Hematopoietic multipotent progenitor cell treated with erythropoietin and hydrocortisone succinate and interleukin-3 and kit ligand, for 8 days (in vitro differentiated cells): ENCODE measurements around the gene TKTL2.
A peak's percentile ranks its signal among the peaks of the same experiment; 100 is the strongest.
"Not testable (repeated sequence)": the region's sequence is repeated elsewhere in the genome, so short reads cannot be mapped to it uniquely, and the experiment has no call there.

Experiments used
- DNase-seq: peaks from one replicate; pipeline ENCODE4 v3.0.0-alpha.2; 2015

The TKTL2 gene

GRCh38 chr4:163473576-163473975 is at the start of gene TKTL2:
Gene TKTL2, minus strand, starts transcription at chr4:163473754. Its CDS starts 20 bp downstream, at chr4:163473734.
- DNase-seq: no peak

GRCh38 chr4:163515198-163515597 is 41.6 kb upstream of the TKTL2 start:
- no peak for DNase-seq

GRCh38 chr4:163505374-163505773 is 31.8 kb upstream of the TKTL2 start:
- no peak for DNase-seq

GRCh38 chr4:163500586-163500985 is 27.0 kb upstream of the TKTL2 start:
- no peak for DNase-seq

GRCh38 chr4:163495900-163496299 is 22.3 kb upstream of the TKTL2 start:
- peak; percentile 69 for DNase-seq

GRCh38 chr4:163494360-163495241 is 21.0 kb upstream of the TKTL2 start, which contains the start of gene TMA16:
Gene TMA16, plus strand, starts transcription at chr4:163494690. Its CDS starts 112 bp downstream, at chr4:163494802.
- peak; percentile 94 for DNase-seq

- peak; percentile 24 for DNase-seq
These were observed 20.2 kb upstream of the TKTL2 start for GRCh38 chr4:163493643-163494359.

GRCh38 chr4:163492951-163493504 is 19.5 kb upstream of the TKTL2 start:
- DNase-seq: peak; percentile 35

- DNase-seq: no peak
These were observed 16.4 kb upstream of the TKTL2 start for GRCh38 chr4:163489929-163490328.

GRCh38 chr4:163486321-163486720 is 12.8 kb upstream of the TKTL2 start:
- peak; percentile 65 for DNase-seq

- no peak for DNase-seq
These were observed 12.0 kb upstream of the TKTL2 start for GRCh38 chr4:163485589-163485988.

GRCh38 chr4:163484906-163485305 is 11.4 kb upstream of the TKTL2 start:
- peak; percentile 72 for DNase-seq

GRCh38 chr4:163482190-163482589 is 8.6 kb upstream of the TKTL2 start:
- no peak for DNase-seq

- no peak for DNase-seq
These were observed 3.3 kb upstream of the TKTL2 start for GRCh38 chr4:163476761-163477438.

GRCh38 chr4:163474027-163474426 is 473 bp upstream of the TKTL2 start:
- DNase-seq: no peak

- no peak for DNase-seq
These were observed 424 bp downstream of the TKTL2 start for GRCh38 chr4:163473130-163473529.

- no peak for DNase-seq
These were observed 3.2 kb downstream of the TKTL2 start for GRCh38 chr4:163470391-163470790.

- no peak for DNase-seq
These were observed 6.3 kb downstream of the TKTL2 start for GRCh38 chr4:163467082-163467770.

GRCh38 chr4:163462556-163462955 is 11.0 kb downstream of the TKTL2 start:
- DNase-seq: no peak

- DNase-seq: no peak
These were observed 24.9 kb downstream of the TKTL2 start for GRCh38 chr4:163448540-163449203.

GRCh38 chr4:163447481-163447880 is 26.1 kb downstream of the TKTL2 start:
- DNase-seq: no peak

- DNase-seq: not testable (repeated sequence)
These were observed 26.5 kb downstream of the TKTL2 start for GRCh38 chr4:163447023-163447422.
